Fibroblast of skin of back (primary cell): ENCODE results near the gene KCNAB2.

Experiments
- DNase-seq: peaks from one replicate; pipeline ENCODE4 v3.0.0-alpha.2; 2013

Gene KCNAB2

GRCh38 chr1:6111571-6111970 lies 65.9 kb downstream of the KCNAB2 start:
- no peak for DNase-seq

- no peak for DNase-seq
Measured at GRCh38 chr1:6111991-6112689, 66.5 kb downstream of the KCNAB2 start.

GRCh38 chr1:6112690-6113005 lies 67.0 kb downstream of the KCNAB2 start:
- DNase-seq, result no peak

GRCh38 chr1:6113116-6113515 lies 67.4 kb downstream of the KCNAB2 start:
- no peak for DNase-seq

GRCh38 chr1:6113745-6114144 lies 68.1 kb downstream of the KCNAB2 start:
- DNase-seq, result no peak

- DNase-seq, result peak; percentile 85
Measured at GRCh38 chr1:6116137-6116536, 70.4 kb downstream of the KCNAB2 start.

GRCh38 chr1:6117064-6117463 lies 71.4 kb downstream of the KCNAB2 start:
- no peak for DNase-seq

GRCh38 chr1:6117624-6118023 lies 71.9 kb downstream of the KCNAB2 start:
- DNase-seq, result no peak

GRCh38 chr1:6118415-6118814 lies 72.7 kb downstream of the KCNAB2 start:
- peak; percentile 26 for DNase-seq

GRCh38 chr1:6121021-6121421 lies 75.3 kb downstream of the KCNAB2 start:
- no peak for DNase-seq

GRCh38 chr1:6121651-6122370 lies 76.1 kb downstream of the KCNAB2 start:
- DNase-seq, result no peak

GRCh38 chr1:6123083-6123482 lies 77.4 kb downstream of the KCNAB2 start:
- DNase-seq, result no peak

- DNase-seq, result no peak
Measured at GRCh38 chr1:6123816-6124215, 78.1 kb downstream of the KCNAB2 start.

- DNase-seq, result no peak
Measured at GRCh38 chr1:6124341-6124740, 78.7 kb downstream of the KCNAB2 start.

- DNase-seq, result no peak
Measured at GRCh38 chr1:6124746-6125365, 79.2 kb downstream of the KCNAB2 start.

GRCh38 chr1:6125366-6125765 lies 79.7 kb downstream of the KCNAB2 start:
- DNase-seq, result no peak

- no peak for DNase-seq
Measured at GRCh38 chr1:6126028-6126427, 80.3 kb downstream of the KCNAB2 start.

GRCh38 chr1:6126521-6127067 lies 80.9 kb downstream of the KCNAB2 start:
- no peak for DNase-seq

GRCh38 chr1:6127587-6128163 lies 82.0 kb downstream of the KCNAB2 start:
- DNase-seq, result peak; percentile 63

- DNase-seq, result no peak
Measured at GRCh38 chr1:6128276-6129081, 82.8 kb downstream of the KCNAB2 start.

GRCh38 chr1:6129313-6129712 lies 83.6 kb downstream of the KCNAB2 start:
- no peak for DNase-seq

- no peak for DNase-seq
Measured at GRCh38 chr1:6130036-6130435, 84.3 kb downstream of the KCNAB2 start.

- no peak for DNase-seq
Measured at GRCh38 chr1:6130596-6130995, 84.9 kb downstream of the KCNAB2 start.
